ENCODE results near the gene BYSL. TPM values are rescaled to one million over a fixed set of nuclear protein-coding genes. Genes with fewer than 3 reads are reported as not detected.
A peak's percentile ranks its signal among the peaks of the same experiment; 100 is the strongest.

BYSL gene
- total RNA-seq, 1 donor from 2014 or later: 15.1 TPM

GRCh38 chr6:41914869-41915530 is 6.3 kb upstream of the BYSL start:
- DNase-seq (ENCODE audit: low read depth in 2 of 2): no peak

GRCh38 chr6:41917528-41917927 is 3.8 kb upstream of the BYSL start:
- DNase-seq (ENCODE audit: low read depth in 2 of 2): peak in 1 of 2 donors; percentile 91

- no peak for DNase-seq (ENCODE audit: low read depth in 2 of 2)
Measured at GRCh38 chr6:41921712-41921998, 356 bp downstream of the BYSL start.

- DNase-seq (ENCODE audit: low read depth in 2 of 2): peak in 1 of 2 donors; percentile 21
Measured at GRCh38 chr6:41922154-41922553, 855 bp downstream of the BYSL start.

- no peak for DNase-seq (ENCODE audit: low read depth in 2 of 2)
Measured at GRCh38 chr6:41927253-41927652, 6.0 kb downstream of the BYSL start.

GRCh38 chr6:41929924-41930323 is 8.6 kb downstream of the BYSL start:
- no peak for DNase-seq (ENCODE audit: low read depth in 2 of 2)

- DNase-seq (ENCODE audit: low read depth in 2 of 2): no peak
Measured at GRCh38 chr6:41931792-41932191, 10.5 kb downstream of the BYSL start.

- DNase-seq (ENCODE audit: low read depth in 2 of 2): no peak
Measured at GRCh38 chr6:41932378-41932777, 11.1 kb downstream of the BYSL start.

- DNase-seq (ENCODE audit: low read depth in 2 of 2): no peak
Measured at GRCh38 chr6:41934278-41935192, 13.2 kb downstream of the BYSL start.

- no peak for DNase-seq (ENCODE audit: low read depth in 2 of 2)
Measured at GRCh38 chr6:41935193-41935574, 13.9 kb downstream of the BYSL start.

- no peak for DNase-seq (ENCODE audit: low read depth in 2 of 2)
Measured at GRCh38 chr6:41935685-41936072, 14.4 kb downstream of the BYSL start.

GRCh38 chr6:41936073-41936837 is 15.0 kb downstream of the BYSL start:
- peak; percentile 83 to 84 for DNase-seq (ENCODE audit: low read depth in 2 of 2)

GRCh38 chr6:41937472-41937860 is 16.2 kb downstream of the BYSL start:
- no peak for DNase-seq (ENCODE audit: low read depth in 2 of 2)

GRCh38 chr6:41937861-41938574 is 16.7 kb downstream of the BYSL start:
- peak in 1 of 2 donors; percentile 82 for DNase-seq (ENCODE audit: low read depth in 2 of 2)

- DNase-seq (ENCODE audit: low read depth in 2 of 2): no peak
Measured at GRCh38 chr6:41938590-41939175, 17.4 kb downstream of the BYSL start.

- DNase-seq (ENCODE audit: low read depth in 2 of 2): peak in 1 of 2 donors; percentile 32
Measured at GRCh38 chr6:41939176-41939847, 18.0 kb downstream of the BYSL start.

- DNase-seq (ENCODE audit: low read depth in 2 of 2): peak in 1 of 2 donors; percentile 27
Measured at GRCh38 chr6:41939848-41940758, 18.8 kb downstream of the BYSL start.

- peak in 1 of 2 donors; percentile 48 for DNase-seq (ENCODE audit: low read depth in 2 of 2)
Measured at GRCh38 chr6:41940759-41941279, 19.5 kb downstream of the BYSL start.

All from lung microvascular endothelial cell (primary cell).